Lung (tissue), 12 donors: ENCODE data around the gene LDOC1. TPM values are rescaled to one million over a fixed set of nuclear protein-coding genes. Genes with fewer than 3 reads are reported as not detected.
"Not testable (repeated sequence)": the region's sequence is repeated elsewhere in the genome, so short reads cannot be mapped to it uniquely, and the experiment has no call there.

Experiments used
- ATAC-seq: fragments of 200-7000 bp; cut with Tn5 transposase; one replicate; pipeline ENCODE4 v1.9.1; 2020; ENCODE audit warnings: moderate number of reproducible peaks; ENCODE audit not compliant: insufficient read depth, low FRiP score
- DNase-seq, 3 donors: peaks; one replicate each; pipeline ENCODE4 v3.0.0-alpha.2; 2013 to 2017
- H3K27ac ChIP-seq, 2 donors: one replicate each; pipeline ENCODE4 v1.5.1; 2013; ENCODE audit warnings: mild to moderate bottlenecking in 2 of 2, moderate library complexity in 2 of 2, control low read depth in 1 of 2, inconsistent platforms in 1 of 2, low read depth in 1 of 2, low read length in 1 of 2
- H3K27me3 ChIP-seq, 3 donors: one replicate each; pipeline ENCODE4 v1.5.1; 2013; ENCODE audit warnings: low read length in 2 of 3; ENCODE audit not compliant: control insufficient read depth in 3 of 3, insufficient read depth in 3 of 3
- H3K36me3 ChIP-seq, 4 donors: one replicate each; pipeline ENCODE4 v1.5.1; 2013; ENCODE audit warnings: low read length in 4 of 4, mild to moderate bottlenecking in 1 of 4, moderate library complexity in 1 of 4; ENCODE audit not compliant: control insufficient read depth in 4 of 4, insufficient read depth in 4 of 4
- H3K4me1 ChIP-seq, 5 donors: one replicate each; pipeline ENCODE4 v1.5.1; 2013; ENCODE audit warnings: low read length in 5 of 5, mild to moderate bottlenecking in 2 of 5, moderate library complexity in 1 of 5; ENCODE audit not compliant: control insufficient read depth in 5 of 5, insufficient read depth in 5 of 5
- H3K4me3 ChIP-seq: one replicate; pipeline ENCODE4 v1.5.1; 2013; ENCODE audit warnings: mild to moderate bottlenecking, control low read depth, moderate library complexity
- H3K9ac ChIP-seq, 2 donors: one replicate each; pipeline ENCODE4 v1.5.1; 2013; ENCODE audit warnings: low read length in 2 of 2, control low read depth in 1 of 2; ENCODE audit not compliant: insufficient read depth in 1 of 2
- H3K9me3 ChIP-seq, 4 donors: one replicate each; pipeline ENCODE4 v1.5.1; 2013; ENCODE audit warnings: low read length in 3 of 4, mild to moderate bottlenecking in 1 of 4, moderate library complexity in 1 of 4; ENCODE audit not compliant: control insufficient read depth in 4 of 4, insufficient read depth in 3 of 4
- CTCF ChIP-seq: IDR thresholded peaks from 2 replicates; pipeline ENCODE4 v1.5.1; 2012; ENCODE audit warnings: mild to moderate bottlenecking; ENCODE audit errors: control extremely low read depth, extremely low read depth
- WGBS, 2 donors: extraction: QIAGEN DNeasy Blood & Tissue Kit; methylation state at CpG; one replicate each; pipeline ENCODE4 v1.1.7; 2013; 5-methylcytosine and 5-hydroxymethylcytosine counted together
- polyA plus RNA-seq, 2 donors: library from polyadenylated mRNA; stranded (reverse); fragments of 200-250 nt; gene quantifications; one replicate each; pipeline ENCODE4 v1.2.1, GENCODE V29; 2013
- total RNA-seq, 2 donors: library from RNA; depleted of rRNA in 1 of 2; stranded (reverse); fragments of >200 nt in 1 of 2; gene quantifications; one replicate each; pipeline ENCODE4 v1.2.1, GENCODE V29; 2014 to 2021
- donor health status: control.
- donor health status: control.
- donor health status: Bipolar disorder and iron deficiency.
- donor health status: healthy.
- donor health status: DM: yes; HTN: yes; CAD: no.

Gene LDOC1
- total and polyA plus RNA-seq, 4 donors = 9.9 to 21.7 (median 20.8) TPM

DNA sequence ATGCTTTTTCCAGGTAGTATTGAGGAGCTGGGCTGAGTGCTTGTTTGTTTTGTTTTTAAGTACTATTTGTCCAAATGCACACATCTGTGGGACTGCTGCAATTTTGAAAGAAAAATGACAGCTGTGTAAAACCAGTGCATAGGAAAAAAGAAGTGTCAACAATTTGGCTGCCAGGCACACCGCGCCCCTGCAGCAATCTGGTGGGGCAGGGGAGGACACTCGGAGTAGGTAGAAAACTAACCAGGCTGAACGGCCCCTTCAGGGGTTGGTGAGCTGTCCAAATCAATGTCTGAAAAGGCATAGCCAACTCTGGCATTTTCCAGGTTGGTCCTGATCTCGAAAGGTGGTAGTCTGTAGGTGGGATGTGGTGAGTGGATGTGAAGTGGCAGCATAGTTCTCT is 1.1 kb downstream of the LDOC1 start:
- H3K27ac ChIP-seq = no peak overlapping the region
- H3K36me3 ChIP-seq = no peaks in the 10 kb centered on the region
- WGBS, 2 donors = 81 to 82% methylated on average over 5 of the region's 5 CpGs
- peak overlapping the region; percentile 60 for H3K4me3 ChIP-seq
- H3K27me3 ChIP-seq = peaks cover 0 to 3% (median 0%) of the 10 kb centered on the region in 3 donors
- ATAC-seq (no peak), DNase-seq (peak in 1 of 3 donors; percentile 4)
- no peak for TF ChIP-seq CTCF
- H3K9me3 ChIP-seq = no peaks in the 10 kb centered on the region
- peak overlapping the region in 1 of 2 donors; percentile 81 for H3K9ac ChIP-seq
- H3K4me1 ChIP-seq = peaks cover 0 to 7% (median 0%) of the 10 kb centered on the region in 5 donors

DNA sequence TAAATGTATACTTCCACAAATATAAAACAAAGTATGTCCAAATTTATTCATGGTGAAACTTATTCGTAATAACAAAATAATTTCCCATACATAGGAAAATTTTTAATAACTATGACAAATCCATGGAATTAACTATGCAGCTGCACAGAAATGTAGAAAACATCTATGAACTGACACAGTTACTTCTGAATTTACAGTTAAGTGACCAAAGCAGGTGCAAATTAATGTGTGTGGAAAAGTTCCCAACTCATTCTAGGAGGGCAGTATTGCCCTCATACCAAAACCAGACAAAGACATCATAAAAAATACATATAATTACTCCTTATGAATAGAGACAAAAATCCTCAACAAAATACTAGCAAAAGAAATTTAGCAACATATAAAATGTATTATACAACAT is 12.5 kb downstream of the LDOC1 start:
- DNase-seq (no peak), ATAC-seq (no peak)
- Histone ChIP-seq H3K9me3 (no peaks in the 10 kb centered on the region), H3K9ac (no peak overlapping the region), H3K27me3 (no peaks in the 10 kb centered on the region), H3K4me1 (no peaks in the 10 kb centered on the region), H3K36me3 (no peaks in the 10 kb centered on the region), H3K4me3 (no peak overlapping the region), H3K27ac (no peak overlapping the region)
- TF ChIP-seq CTCF = no peak
- 82 to 89% methylated on average over 1 of the region's 1 CpG for WGBS, 2 donors

DNA sequence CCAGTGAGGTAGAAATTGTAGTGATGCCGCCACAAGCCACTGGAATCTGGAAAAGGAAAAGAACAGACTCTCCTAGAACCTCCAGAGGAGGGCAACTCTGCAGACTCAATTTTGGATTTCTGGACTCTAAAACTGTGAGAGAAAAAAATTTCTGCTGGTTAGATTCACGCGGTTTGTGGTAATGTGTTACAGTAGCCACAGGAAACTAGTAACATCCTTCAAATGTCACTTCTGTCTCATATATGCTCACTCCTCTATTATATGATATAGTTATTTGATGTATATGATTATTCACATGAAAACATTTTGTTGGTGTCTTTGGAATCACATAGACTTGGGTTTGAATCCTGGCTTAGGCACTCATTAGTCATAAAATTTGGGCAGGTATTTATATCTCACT is 18.8 kb downstream of the LDOC1 start:
- H3K27ac ChIP-seq = no peak overlapping the region
- peaks cover 0 to 7% (median 0%) of the 10 kb centered on the region in 4 donors for H3K9me3 ChIP-seq
- no peak for ATAC-seq
- no peaks in the 10 kb centered on the region for H3K4me1 ChIP-seq
- H3K9ac ChIP-seq = no peak overlapping the region
- TF ChIP-seq CTCF = no peak
- H3K4me3 ChIP-seq = no peak overlapping the region
- 51 to 82% methylated on average over 3 of the region's 3 CpGs for WGBS, 2 donors
- H3K36me3 ChIP-seq = no peaks in the 10 kb centered on the region
- H3K27me3 ChIP-seq = no peaks in the 10 kb centered on the region
- no peak for DNase-seq

- H3K27me3 ChIP-seq, DNase-seq, H3K9ac ChIP-seq, H3K27ac ChIP-seq, H3K4me3 ChIP-seq, H3K36me3 ChIP-seq, ATAC-seq, H3K4me1 ChIP-seq, H3K9me3 ChIP-seq: not testable (repeated sequence)
- 72 to 93% methylated on average over 3 of the region's 3 CpGs for WGBS, 2 donors
Measured at GRCh38 chrX:141155231-141155630, 21.7 kb downstream of the LDOC1 start.
